Measurements from ENCODE around the gene HLA-E.

DNA sequence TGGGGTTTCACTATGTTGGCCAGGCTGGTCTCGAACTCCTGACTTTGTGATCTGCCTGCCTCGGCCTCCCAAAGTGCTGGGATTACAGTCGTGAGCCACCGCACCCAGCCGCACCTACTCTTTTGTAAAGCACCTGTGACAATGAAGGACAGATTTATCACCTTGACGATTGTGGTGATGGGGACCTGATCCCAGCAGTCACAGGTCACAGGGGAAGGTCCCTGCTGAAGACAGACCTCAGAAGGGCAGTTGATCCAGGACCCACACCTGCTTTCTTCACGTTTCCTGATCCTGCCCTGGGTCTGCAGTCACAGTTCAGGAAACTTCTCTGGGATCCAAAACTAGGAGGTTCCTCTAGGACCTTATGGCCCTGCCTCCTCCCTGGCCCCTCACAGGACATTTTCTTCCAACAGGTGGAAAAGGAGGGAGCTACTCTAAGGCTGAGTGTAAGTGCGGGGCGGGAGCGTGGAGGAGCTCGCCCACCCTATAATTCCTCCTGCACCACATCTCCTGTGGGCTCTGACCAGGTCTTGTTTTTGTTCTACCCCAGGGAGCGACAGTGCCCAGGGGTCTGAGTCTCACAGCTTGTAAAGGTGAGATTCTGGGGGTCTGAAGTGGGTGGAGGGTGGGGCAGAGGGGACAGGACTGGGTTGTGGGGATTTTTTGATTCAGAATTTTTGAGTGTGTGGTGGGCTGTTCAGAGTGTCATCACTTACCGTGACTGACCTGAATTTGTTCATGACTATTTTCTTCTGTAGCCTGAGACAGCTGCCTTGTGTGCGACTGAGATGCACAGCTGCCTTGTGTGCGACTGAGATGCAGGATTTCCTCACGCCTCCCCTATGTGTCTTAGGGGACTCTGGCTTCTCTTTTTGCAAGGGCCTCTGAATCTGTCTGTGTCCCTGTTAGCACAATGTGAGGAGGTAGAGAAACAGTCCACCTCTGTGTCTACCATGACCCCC, 3.0 kb downstream of the HLA-E start:
- TF ChIP-seq, protein P1, sequence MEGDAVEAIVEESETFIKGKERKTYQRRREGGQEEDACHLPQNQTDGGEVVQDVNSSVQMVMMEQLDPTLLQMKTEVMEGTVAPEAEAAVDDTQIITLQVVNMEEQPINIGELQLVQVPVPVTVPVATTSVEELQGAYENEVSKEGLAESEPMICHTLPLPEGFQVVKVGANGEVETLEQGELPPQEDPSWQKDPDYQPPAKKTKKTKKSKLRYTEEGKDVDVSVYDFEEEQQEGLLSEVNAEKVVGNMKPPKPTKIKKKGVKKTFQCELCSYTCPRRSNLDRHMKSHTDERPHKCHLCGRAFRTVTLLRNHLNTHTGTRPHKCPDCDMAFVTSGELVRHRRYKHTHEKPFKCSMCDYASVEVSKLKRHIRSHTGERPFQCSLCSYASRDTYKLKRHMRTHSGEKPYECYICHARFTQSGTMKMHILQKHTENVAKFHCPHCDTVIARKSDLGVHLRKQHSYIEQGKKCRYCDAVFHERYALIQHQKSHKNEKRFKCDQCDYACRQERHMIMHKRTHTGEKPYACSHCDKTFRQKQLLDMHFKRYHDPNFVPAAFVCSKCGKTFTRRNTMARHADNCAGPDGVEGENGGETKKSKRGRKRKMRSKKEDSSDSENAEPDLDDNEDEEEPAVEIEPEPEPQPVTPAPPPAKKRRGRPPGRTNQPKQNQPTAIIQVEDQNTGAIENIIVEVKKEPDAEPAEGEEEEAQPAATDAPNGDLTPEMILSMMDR (conservative IDR thresholded peaks at IDR 0.05) = no peak
- no peak for TF ChIP-seq EZH2 (IDR thresholded peaks at IDR 0.05; ENCODE audit: low read depth)
